Hematopoietic multipotent progenitor cell treated with erythropoietin and hydrocortisone succinate and interleukin-3 and kit ligand, for 4 days (in vitro differentiated cells): ENCODE data around the gene ZDHHC7.
"Not testable (repeated sequence)": the region's sequence is repeated elsewhere in the genome, so short reads cannot be mapped to it uniquely, and the experiment has no call there.

Experiments used
- DNase-seq: peaks from one replicate; pipeline ENCODE4 v3.0.0-alpha.2; 2015

The ZDHHC7 gene

GRCh38 chr16:84960942-84961341, 50.4 kb downstream of the ZDHHC7 start:
- no peak for DNase-seq

DNA sequence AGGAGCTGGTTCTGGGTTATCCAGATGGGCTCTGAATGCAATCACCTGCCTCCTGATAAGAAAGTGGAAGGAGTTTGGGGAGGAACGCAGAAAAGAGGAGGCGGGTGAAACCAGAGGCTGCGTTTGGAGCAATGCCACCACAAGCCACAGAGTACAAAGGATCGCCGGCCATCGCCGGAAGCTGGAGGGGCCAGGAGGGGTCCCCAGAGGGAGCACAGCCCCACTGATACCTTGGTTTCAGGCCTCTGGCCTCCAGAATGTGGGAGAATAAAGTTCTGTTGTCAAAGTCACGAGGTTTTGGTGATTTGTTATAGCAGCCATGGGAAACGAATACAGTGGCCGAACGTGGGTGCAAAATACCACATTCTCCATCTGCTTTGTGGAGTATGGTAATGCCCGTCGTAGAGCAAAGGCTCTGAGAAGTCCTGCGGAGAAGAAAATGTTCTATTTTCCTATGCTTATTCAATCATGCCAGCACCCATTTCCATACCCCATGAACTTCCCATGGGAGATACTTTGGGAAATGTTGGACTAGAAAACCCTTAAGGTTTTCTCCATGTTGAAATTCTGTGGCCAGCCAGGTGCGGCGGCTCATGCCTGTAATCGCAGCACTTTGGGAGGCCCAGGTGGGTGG, 51.4 kb downstream of the ZDHHC7 start:
- DNase-seq = peak; percentile 31

- peak; percentile 52 for DNase-seq
These were observed 52.2 kb downstream of the ZDHHC7 start for GRCh38 chr16:84959045-84959576.

GRCh38 chr16:84957792-84958191, 53.5 kb downstream of the ZDHHC7 start:
- no peak for DNase-seq

DNA sequence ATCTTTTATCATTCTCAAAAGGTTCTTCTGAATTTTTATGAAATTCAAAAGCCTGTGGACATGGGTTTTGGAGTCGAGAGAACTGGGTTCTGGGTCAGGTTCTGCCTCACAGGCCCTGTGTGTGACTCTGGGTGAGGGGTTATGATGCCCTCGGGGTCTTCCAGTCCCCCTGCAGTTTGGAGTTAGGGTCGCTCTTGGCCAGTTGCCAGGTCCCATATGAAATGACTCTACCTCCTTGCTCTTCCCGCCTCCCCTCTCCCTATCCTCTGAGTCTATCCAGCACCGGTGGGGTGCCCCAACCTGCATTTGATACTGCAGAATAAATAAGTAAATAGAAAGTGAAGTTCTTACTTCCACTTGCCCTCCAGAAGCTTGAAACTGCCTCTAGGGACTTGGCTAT, 54.1 kb downstream of the ZDHHC7 start:
- DNase-seq = no peak

DNA sequence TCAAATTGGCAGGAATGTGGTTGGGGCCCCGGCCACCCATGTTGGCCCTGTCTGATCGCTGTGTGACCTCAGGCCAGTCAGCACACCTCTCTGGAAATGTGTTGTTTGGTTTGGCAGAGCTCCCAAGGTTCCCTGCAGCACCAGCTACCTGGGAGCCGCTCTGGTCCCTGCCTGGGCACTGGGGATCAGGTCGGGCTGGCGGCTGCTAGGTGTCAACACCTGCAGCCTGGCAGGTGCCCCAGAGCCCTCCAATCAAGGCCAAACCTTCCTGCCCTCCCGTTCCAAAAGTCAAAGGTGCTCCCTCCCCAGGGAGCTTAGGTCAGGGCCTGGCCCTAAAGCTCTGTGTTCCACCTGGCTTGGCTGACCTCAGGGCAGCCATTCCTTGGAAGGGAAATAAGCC, 55.9 kb downstream of the ZDHHC7 start:
- DNase-seq = no peak

DNA sequence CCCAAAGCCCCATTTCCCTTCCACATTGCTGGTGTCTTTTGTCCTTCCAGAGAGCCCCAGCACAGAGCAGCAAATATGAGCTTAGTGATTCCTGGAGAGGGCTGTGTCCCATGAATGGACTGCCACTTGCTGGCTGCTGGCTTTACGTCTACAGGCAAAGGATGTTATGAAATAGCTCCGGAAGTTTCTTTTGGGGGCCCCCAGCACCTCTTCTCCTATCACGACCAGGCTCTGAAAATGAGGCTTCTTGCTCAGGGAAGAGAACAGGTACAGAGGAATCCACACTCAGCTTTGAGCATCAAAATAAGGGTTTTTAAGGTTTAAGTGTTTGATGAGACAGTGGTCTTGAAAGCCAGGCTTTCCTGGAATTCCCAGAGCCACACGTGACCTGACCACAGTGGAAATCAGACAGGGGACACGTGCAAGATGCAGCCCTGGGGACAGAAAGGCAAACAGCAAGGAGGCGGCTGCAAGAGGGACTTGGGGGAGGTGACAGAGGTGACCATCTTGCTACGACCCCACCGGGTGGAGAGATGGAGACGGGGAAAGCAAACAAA, 58.1 kb downstream of the ZDHHC7 start:
- peak; percentile 24 for DNase-seq

DNA sequence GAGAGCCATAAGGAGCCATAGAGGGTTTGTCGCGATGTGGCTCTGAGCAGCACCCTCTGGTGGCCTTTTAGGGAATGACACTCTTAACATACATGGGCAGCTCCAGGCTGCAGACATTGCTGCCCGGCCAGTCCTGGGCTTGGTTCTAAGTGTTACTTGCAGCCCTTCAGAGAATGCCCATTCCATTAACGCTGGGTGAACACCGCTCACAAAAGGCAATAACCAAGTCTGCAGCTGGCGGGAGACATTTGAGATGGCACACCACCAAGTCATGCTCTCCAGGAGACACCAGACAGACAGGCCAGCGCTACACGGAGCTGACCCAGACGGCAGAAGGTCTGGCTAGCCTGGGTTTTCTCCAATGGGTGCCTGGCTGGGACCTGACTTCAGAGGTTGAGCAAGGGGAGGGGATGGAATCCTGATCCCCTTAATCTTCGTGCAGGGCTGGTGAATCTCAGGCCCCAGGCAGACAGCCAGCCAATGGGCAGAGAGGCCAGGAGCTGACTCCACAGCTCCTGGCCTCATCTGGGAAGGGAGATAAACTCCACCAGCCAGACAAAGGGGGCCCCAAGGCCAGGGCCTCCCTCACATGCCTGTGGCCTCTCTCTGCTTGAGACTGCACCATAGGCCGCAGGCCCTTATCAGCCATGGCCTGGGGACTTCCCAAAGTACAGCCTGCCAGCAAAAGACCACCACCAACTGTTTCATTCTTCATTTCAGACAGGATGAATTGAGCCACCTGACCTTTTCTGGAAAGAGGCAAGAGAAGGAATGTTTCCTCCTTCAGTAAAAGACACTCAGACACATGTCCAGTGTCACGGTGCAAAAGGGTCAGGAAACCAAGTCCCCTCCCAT, 58.8 kb downstream of the ZDHHC7 start:
- DNase-seq = peak; percentile 97

DNA sequence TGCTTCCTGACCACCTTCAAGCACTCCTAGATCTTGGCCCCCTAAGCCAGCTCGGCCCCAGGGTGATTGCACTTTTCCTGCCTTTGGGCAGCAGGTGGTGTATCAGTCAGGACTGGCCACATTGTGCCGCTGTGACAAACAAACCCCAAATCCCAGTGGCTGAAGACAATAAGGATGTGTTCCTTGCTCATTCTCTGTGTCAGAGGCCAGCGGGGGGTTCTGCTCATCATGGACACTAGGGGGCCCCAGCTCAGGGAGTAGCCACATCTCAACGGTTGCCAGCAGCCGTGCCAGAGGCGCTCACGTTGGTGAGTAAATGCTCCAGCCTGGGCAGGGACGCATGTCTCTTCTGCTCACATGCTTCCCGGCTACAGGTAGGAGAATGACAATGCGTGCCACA, 60.4 kb downstream of the ZDHHC7 start:
- DNase-seq = peak; percentile 84

DNA sequence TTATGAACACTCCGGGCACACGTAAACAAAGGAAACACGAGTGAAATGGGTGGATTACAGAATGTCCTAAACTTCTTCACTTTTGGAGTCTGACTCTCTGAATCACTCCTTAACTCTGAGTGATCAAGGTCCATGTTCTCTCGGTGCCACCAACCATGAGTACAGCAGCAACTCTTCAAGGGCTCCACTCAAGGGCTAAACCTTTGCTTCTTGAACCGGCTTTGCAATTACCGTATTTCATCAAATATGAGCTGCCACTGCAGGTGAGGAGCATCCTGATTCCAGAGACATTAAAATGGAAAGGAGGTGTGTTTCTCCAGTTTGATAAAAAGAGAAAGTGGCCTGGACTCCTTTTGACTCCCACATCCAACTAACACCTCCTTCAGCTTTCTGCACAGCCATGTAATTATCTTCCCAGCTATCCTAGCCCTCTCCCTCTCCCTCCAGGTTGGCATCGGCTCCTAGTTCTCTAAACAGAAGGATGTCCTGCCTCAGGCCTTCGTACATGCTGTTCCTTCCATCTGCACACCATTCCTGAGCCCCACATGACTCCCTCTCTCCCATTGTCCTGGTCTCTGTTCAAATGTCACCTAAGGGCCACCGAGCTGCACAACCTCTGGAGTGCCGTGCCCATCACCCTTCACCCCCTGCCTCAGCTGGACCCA, 61.4 kb downstream of the ZDHHC7 start:
- DNase-seq = no peak

DNA sequence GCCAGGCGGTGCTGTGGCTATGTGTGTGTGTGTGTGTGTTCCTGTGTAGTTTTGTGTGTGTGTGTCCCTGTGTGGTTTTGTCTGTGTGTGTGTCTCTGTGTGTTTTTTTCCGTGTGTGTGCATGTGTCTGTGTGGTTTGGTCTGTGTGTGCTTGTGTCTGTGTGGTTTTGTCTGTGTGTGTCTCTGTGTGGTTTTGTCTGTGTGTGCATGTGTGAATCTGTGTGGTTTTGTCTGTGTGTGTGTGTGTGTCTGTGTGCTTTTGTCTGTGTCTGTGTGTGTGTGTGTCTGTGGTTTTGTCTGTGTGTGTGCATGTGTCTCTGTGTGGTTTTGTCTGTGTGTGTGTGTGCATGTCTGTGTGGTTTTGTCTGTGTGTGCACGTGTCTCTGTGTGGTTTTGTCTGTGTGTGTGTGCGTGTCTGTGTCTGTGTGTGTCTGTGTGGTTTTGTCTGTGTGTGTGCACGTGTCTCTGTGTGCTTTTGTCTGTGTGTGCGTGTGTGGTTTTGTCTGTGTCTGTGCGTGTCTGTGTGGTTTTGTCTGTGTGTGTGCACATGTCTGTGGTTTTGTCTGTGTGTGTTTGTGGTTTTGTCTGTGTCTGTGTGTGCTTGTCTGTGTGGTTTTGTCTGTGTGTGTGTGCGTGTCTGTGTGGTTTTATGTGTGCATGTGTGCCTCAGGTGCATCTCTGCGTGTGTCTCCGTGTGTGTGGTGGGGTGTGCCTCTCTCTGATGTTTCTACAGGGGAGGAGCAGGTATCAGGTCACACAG, 62.3 kb downstream of the ZDHHC7 start:
- peak; percentile 34 for DNase-seq

DNA sequence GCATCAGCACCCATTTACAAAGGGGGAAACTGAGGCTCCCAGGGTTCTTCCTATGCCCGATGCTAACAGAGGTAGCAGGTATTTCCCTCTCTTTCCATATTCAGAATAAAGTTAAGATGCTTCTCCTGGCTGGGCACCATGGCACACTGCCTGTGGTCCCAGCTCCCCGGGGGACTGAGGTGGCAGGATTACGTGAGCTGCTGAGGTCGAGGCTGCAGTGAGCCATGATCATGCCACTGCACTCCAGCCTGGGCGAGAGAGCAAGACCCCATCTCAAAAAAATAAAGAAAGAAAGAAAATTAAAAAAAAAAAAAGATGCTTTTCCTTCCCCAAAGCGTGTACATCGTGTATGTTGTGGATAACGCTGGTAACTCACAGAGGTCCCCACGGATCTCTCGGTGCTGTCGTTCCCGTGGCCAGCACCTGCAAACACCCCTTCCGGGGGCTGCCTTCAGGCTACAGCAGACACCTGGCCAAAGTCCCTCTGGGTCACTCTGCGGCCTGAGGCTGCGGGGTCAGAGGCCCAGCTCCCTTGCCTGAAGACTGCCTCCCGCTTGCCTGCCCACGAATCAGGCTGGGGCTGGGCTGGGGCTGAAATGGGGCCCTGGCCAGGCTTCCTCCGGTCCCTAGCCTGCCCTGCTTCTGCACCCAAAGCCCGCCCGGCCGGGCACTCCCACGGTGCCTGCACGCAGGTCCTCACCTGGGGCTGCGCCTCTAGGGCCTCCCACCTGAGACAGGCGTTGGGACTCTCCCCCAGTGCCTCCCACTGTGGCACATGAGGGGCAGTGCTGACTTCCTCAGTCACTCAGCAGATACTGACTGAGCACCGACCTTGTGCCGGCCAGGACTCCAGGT, 63.1 kb downstream of the ZDHHC7 start:
- DNase-seq = no peak

DNA sequence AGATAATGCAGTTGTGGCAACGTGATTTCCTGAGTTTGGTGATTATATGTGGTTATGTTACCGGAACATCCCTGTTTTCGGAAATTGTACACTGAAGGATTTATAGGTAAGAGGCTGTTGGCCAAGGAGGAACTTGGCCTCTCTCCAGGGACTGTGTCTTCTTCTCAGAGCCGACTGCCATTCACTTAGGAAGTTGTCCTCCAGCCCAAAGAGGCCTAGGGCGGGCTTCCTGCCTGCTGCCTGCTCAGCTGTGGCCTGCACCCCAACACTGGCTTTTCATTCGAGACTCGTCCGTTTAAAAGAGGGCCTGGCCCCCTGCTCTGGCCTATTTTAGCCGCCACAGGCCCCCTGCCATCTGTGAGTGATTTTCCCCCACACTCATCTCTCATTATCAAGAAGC, 64.3 kb downstream of the ZDHHC7 start:
- DNase-seq = peak; percentile 82

DNA sequence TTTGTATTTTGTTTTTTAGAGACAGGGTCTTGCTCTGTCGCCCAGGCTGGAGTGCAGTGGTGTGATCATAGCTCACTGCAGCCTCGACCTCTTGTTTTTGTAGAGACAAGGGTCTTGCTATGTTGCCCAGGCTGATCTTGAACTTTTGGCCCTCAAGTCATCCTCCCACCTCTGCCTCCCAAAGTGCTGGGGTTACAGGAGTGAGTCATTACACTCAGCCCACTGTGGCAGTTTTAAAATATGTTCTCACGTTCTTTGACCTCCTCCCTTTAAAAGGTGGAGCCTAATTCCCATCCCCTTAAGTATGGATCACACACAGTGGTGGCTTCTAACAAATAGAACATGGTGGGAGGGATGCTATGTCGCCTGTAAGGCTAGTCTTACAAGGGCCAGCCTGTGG, 67.7 kb downstream of the ZDHHC7 start:
- no peak for DNase-seq

GRCh38 chr16:84942786-84943185, 68.5 kb downstream of the ZDHHC7 start:
- DNase-seq = no peak

DNA sequence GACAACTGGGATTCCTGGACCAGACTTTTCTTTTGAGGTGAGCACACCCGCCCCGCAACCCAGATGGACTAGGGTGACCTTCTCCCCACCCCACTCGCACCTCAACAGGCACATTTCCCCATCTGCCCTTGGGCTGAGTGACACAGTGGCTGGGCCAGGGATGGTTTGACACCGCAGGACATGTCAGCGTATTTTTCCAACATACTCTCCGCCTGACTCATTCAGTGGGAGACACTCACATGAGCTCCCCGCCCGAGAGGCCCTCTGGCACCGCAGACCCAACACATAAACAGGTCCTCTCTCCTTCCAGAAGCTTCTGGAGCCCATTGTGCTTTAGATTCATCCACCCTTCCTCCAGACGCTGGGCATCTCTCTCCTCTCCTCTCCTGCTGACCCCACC, 69.4 kb downstream of the ZDHHC7 start:
- no peak for DNase-seq

DNA sequence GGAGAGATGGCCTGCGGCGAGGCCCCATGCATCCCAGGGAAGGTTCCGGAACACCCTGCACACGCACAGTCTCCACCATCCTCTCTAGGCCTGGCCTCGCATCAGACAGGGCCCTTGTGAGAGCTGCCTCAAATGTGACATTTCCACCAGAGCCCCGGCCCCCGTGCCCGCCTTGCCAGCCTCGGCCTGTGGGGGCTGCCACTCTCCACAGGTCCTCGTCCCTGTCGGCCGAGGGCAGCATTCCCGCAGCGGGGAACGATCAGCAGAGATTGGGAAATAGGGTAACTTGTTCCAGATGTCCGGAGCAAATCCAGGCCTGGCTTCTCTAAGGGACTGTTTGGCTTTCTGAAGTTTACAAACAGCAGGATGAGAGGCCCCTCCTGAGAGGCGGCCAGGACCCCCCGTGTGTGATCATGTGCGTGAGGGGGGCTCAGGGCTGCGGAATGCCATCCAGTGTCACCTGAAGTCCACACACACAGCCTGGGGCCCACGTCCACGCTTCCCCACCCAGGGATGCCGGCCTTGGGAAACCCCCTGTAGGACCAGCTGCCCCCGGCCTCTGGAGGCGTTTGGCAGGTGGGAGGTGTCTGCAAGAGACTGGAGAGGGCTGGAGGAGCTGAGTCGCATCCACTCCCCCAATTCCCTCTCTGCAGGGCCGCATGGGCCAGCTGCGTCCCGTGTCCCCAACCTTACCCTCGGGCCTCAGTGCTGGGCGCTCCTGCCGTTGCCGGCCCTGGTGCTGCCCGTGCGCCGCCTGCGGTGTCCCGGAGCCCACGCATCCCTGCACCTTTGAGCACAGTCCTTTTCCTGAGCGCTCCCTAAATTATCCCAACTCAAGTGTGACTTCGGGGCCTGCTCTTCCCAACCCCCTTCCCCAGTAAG, 70.4 kb downstream of the ZDHHC7 start:
- DNase-seq = no peak

DNA sequence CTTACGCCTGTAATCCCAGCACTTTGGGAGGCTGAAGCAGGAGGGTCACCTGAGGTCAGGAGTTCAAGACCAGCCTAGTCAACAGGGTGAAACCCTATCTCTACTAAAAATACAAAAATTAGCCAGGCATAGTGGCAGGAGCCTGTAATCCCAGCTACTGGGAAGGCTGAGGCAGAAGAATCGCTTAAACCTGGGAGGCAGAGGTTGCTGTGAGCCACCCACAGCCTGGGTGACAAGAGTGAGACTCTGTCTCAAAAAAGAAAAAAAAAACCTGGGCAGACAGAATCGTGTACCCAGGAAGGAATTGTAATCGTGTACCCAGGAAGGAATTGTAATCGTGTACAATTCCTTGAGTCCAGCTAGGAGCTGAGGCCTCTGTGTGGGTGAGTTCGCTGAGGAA, 72.7 kb downstream of the ZDHHC7 start:
- not testable (repeated sequence) for DNase-seq

DNA sequence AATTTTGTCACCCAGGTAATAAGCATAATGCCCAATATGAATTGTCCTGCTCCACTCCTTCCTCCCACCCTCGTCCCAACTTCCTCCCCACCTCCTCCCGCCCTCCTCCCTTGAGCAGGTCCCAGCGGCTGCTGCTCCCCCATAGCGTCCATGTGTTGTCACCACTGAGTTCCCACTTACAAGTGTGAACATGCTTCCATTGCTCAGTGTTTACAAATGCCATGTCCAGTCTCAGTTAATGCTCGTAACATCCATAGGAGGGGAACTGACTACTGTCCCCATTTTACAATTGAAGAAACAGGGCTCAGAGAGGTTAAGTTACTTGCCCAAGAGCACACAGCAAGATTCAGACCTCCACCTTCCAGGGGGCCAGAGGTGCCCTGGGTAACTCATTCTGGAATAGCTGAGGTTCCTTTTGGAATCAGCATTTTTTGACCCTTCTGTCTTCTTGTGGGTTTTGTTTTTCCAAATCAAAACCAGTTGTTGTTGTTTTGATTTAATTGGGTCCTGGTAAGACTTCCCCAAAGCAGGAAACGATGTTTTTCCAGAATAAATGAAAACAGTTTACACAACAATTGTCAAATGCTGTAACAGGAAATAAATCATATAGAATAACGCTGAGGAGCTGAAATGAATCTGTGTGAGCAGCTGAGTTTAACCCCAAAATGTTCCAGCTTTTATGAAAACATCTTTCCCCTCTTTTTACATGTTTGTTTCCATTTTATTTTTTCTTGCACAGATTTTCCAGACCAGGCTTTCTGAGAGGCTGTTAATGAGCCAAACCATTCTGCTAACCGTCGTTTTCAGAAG, 73.9 kb downstream of the ZDHHC7 start:
- no peak for DNase-seq
